ENCODE measurements around the gene ATP5F1C.
"Not testable (repeated sequence)": the region's sequence is repeated elsewhere in the genome, so short reads cannot be mapped to it uniquely, and the experiment has no call there.

The ATP5F1C gene

DNA sequence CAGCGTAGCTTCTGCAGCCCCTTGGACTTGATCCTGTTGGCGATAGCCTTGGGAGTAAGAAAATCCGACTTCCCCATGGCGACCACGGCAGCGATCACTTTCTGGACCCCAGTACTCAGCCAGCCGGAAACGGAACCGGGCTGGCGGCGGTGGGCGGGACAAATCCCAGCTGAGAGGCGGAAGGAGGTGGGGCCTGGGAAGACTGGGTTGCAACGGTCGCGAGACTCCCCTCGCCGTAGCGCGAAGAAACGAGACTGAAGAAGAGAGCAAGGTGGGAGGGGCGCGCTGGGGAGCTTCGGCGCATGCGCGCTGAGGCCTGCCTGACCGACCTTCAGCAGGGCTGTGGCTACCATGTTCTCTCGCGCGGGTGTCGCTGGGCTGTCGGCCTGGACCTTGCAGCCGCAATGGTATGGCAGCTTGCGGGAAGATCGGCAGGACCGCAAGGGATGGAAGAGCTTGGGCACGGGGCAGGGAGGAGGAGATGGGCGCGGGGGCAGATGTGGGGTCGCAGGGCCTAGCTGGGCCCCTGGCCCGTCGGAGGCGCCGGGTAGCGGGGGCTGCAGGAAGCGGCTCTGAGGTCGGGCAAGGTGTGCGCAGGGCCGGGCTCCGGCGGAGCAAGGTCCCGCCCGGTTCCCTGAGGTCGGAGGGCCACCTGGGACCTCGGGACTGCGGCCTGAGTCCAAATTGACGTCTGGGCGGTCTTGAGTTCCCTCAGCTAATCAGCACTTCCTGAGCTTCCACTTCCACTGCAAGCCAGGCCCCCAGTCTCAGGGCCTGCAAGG, at the start of gene ATP5F1C, which contains the start of gene KIN:
ATP5F1C (plus strand) TSS at position 321 of the 782 bp plus-strand sequence; CDS start at position 352, 31 bp downstream.
KIN (minus strand) TSS at position 137 of the 782 bp plus-strand sequence; CDS start at position 77, 60 bp downstream.
- Histone ChIP-seq H3K27me3 (ENCODE audit: control insufficient read depth, insufficient read depth, low read length) (no peaks in the 10 kb centered on the region), H3K27ac (ENCODE audit: low read depth, low read length) (peak within 1 kb of the TSS; percentile 80), H3K4me1 (ENCODE audit: control insufficient read depth, insufficient read depth, low read length) (peaks cover 15% of the 10 kb centered on the region), H3K9me3 (ENCODE audit: control insufficient read depth, insufficient read depth, low read depth, low read length) (no peaks in the 10 kb centered on the region), H3K4me3 (ENCODE audit: low read depth, low read length) (peak within 1 kb of the TSS; percentile 90), H3K9ac (ENCODE audit: low read length) (peak within 1 kb of the TSS; percentile 99), H3K36me3 (ENCODE audit: control insufficient read depth, insufficient read depth, low read length) (peaks cover 18% of the 10 kb centered on the region; the same call in 1 of the 2 replicates)

DNA sequence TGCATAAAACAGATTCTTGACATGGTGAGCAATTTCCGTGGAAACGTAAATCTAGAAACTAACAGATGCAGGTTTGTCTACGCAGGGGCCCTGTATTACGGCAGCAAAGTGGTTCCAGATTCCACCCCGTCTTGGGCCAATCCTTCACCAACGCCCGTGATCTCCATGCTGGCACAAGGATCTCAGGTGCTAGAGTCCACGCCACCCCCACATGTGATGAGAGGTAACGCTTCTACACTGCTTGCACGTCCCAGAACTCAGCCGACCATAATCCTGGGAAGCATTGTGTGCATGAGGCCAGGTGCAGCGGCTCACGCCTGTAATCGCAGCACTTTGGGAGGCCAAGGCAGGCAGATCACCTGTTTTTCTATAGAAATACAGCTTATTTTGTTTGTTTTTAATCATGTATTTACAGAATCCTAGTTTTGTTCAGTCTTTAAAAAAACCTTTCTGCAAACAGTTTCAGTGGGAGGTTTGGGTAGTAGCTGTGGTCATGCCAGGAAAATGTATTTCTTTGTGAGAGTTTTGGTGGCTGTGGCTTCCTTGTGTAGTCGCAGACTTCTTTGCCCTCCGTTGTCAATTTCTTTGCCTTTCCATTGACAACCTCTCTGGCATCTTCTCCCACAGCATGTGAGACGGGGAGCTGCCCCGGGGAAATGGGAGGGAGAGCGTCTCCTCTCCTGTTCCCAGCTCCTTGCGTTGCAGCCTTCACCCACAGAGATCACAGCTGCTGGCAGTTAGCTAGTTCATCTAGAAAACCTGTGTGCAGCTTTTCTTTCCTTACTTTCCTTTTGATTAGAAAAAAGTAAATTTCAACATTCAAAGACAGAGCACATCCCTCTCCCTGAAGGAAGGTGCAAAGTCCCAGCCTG, 49.2 kb upstream of the ATP5F1C start:
- Histone ChIP-seq H3K27ac (ENCODE audit: low read depth, low read length) (no peak overlapping the region), H3K4me3 (ENCODE audit: low read depth, low read length) (no peak overlapping the region), H3K4me1 (ENCODE audit: control insufficient read depth, insufficient read depth, low read length) (no peaks in the 10 kb centered on the region), H3K9me3 (ENCODE audit: control insufficient read depth, insufficient read depth, low read depth, low read length) (no peaks in the 10 kb centered on the region), H3K9ac (ENCODE audit: low read length) (no peak overlapping the region), H3K27me3 (ENCODE audit: control insufficient read depth, insufficient read depth, low read length) (no peaks in the 10 kb centered on the region), H3K36me3 (ENCODE audit: control insufficient read depth, insufficient read depth, low read length) (no peaks in the 10 kb centered on the region)

DNA sequence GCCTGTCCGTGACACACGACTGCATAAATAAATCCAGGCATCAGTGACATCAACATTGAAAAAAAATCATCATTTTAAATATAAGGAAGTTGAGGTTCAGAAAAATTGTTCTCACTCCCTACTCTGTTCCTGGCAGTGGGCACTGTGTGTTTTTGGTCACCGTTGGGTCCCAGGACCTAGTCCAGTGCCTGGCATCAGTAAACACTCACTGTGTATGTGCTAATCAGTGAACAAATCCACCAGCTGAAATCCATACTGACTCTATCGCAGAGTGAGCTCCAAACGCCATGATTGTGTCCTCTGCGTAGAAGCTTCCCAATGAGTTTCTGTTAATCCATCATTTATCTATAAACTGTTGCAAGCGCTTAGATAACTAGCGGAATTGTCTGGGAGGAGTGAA, 43.7 kb upstream of the ATP5F1C start:
- H3K9ac ChIP-seq (ENCODE audit: low read length) = no peak overlapping the region
- H3K36me3 ChIP-seq (ENCODE audit: control insufficient read depth, insufficient read depth, low read length) = no peaks in the 10 kb centered on the region
- no peaks in the 10 kb centered on the region for H3K4me1 ChIP-seq (ENCODE audit: control insufficient read depth, insufficient read depth, low read length)
- no peak overlapping the region for H3K4me3 ChIP-seq (ENCODE audit: low read depth, low read length)
- no peaks in the 10 kb centered on the region for H3K27me3 ChIP-seq (ENCODE audit: control insufficient read depth, insufficient read depth, low read length)
- no peak overlapping the region for H3K27ac ChIP-seq (ENCODE audit: low read depth, low read length)
- H3K9me3 ChIP-seq (ENCODE audit: control insufficient read depth, insufficient read depth, low read depth, low read length) = no peaks in the 10 kb centered on the region

DNA sequence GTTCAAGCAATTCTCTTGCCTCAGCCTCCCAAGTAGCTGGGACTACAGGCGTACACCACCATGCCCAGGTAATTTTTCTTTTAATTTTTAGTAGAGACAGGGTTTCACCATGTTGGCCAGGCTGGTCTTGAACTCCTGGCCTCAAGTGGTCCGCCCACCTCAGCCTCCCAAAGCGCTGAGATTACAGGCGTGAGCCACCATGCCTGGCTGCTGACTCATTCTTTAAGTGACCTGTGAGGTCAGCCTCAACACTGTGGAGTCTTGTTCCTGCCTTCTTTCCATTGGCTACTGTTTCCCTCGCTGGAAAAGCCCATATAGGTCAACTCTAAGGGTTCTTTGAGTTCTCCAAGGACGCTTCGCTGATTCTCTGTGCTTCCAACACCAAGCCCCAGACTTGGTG, 39.3 kb upstream of the ATP5F1C start:
- H3K9ac ChIP-seq (ENCODE audit: low read length); H3K27me3 ChIP-seq (ENCODE audit: control insufficient read depth, insufficient read depth, low read length); H3K4me1 ChIP-seq (ENCODE audit: control insufficient read depth, insufficient read depth, low read length); H3K27ac ChIP-seq (ENCODE audit: low read depth, low read length); H3K9me3 ChIP-seq (ENCODE audit: control insufficient read depth, insufficient read depth, low read depth, low read length); H3K4me3 ChIP-seq (ENCODE audit: low read depth, low read length): not testable (repeated sequence)
- H3K36me3 ChIP-seq (ENCODE audit: control insufficient read depth, insufficient read depth, low read length) = peaks cover 17% of the 10 kb centered on the region

DNA sequence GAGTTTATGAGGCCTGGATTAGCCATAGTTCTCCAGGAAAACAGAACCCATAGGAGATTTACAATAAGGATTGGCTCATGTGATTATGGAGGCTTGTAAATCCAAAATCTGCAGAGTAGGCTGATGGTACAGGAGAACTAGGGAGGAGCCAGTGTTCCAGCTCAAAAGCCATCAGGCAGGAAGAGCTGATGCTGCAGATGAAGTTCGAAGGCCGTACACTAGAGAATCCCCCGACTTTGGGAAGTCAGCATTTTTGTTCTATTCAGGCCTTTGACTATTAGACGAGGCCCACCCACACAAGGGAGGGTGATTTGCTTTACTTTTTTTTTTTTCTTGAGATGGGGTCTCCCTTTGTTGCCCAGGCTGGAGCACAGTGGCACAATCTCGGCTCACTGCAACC, 37.8 kb upstream of the ATP5F1C start:
- Histone ChIP-seq H3K9me3 (ENCODE audit: control insufficient read depth, insufficient read depth, low read depth, low read length) (no peaks in the 10 kb centered on the region), H3K4me1 (ENCODE audit: control insufficient read depth, insufficient read depth, low read length) (no peaks in the 10 kb centered on the region), H3K27me3 (ENCODE audit: control insufficient read depth, insufficient read depth, low read length) (no peaks in the 10 kb centered on the region), H3K27ac (ENCODE audit: low read depth, low read length) (no peak overlapping the region), H3K9ac (ENCODE audit: low read length) (no peak overlapping the region), H3K4me3 (ENCODE audit: low read depth, low read length) (no peak overlapping the region), H3K36me3 (ENCODE audit: control insufficient read depth, insufficient read depth, low read length) (peaks cover 29% of the 10 kb centered on the region)

DNA sequence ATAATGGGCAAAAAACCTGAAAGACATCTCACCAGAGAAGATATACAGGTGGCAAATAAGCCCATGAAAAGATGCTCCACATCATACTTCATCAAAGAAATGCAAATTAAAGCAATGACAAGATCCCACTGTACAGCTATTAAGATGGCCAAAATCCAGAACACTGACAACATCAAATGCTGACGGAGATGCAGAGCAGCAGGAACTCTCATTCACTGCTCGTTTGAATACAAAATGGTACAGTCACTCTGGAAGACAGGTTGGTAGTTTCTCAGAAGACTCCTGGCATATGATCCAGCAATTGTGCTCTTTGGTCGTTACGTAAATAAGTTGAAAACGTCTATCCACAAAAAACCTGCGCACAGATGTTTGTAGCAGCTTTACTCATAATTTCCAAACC, 35.7 kb upstream of the ATP5F1C start:
- Histone ChIP-seq H3K36me3 (ENCODE audit: control insufficient read depth, insufficient read depth, low read length) (peaks cover 44% of the 10 kb centered on the region), H3K4me3 (ENCODE audit: low read depth, low read length) (no peak overlapping the region), H3K9ac (ENCODE audit: low read length) (no peak overlapping the region), H3K27me3 (ENCODE audit: control insufficient read depth, insufficient read depth, low read length) (no peaks in the 10 kb centered on the region), H3K27ac (ENCODE audit: low read depth, low read length) (no peak overlapping the region), H3K9me3 (ENCODE audit: control insufficient read depth, insufficient read depth, low read depth, low read length) (no peaks in the 10 kb centered on the region), H3K4me1 (ENCODE audit: control insufficient read depth, insufficient read depth, low read length) (no peaks in the 10 kb centered on the region)

DNA sequence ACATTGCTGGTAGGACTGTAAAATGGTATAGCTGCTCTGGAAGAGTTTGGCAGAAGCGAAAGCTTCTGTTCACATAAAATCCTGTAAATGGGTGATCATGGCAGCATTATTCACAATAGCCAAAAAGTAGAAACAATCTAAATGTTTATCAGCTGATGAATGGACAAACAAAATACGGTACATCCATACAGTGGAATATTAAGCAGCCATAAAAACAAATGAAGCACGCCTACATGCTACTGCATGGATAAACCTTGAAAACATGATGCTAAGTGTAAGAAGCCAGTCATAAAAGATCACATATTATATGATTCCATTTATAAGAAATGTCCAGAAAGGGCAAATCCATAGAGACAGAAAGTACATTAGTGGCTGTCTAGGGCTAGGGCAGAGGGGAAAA, 32.9 kb upstream of the ATP5F1C start:
- H3K9ac ChIP-seq (ENCODE audit: low read length) = no peak overlapping the region
- no peak overlapping the region for H3K4me3 ChIP-seq (ENCODE audit: low read depth, low read length)
- H3K27ac ChIP-seq (ENCODE audit: low read depth, low read length) = no peak overlapping the region
- H3K27me3 ChIP-seq (ENCODE audit: control insufficient read depth, insufficient read depth, low read length) = no peaks in the 10 kb centered on the region
- H3K9me3 ChIP-seq (ENCODE audit: control insufficient read depth, insufficient read depth, low read depth, low read length) = no peaks in the 10 kb centered on the region
- peaks cover 69% of the 10 kb centered on the region for H3K36me3 ChIP-seq (ENCODE audit: control insufficient read depth, insufficient read depth, low read length)
- H3K4me1 ChIP-seq (ENCODE audit: control insufficient read depth, insufficient read depth, low read length) = no peaks in the 10 kb centered on the region

DNA sequence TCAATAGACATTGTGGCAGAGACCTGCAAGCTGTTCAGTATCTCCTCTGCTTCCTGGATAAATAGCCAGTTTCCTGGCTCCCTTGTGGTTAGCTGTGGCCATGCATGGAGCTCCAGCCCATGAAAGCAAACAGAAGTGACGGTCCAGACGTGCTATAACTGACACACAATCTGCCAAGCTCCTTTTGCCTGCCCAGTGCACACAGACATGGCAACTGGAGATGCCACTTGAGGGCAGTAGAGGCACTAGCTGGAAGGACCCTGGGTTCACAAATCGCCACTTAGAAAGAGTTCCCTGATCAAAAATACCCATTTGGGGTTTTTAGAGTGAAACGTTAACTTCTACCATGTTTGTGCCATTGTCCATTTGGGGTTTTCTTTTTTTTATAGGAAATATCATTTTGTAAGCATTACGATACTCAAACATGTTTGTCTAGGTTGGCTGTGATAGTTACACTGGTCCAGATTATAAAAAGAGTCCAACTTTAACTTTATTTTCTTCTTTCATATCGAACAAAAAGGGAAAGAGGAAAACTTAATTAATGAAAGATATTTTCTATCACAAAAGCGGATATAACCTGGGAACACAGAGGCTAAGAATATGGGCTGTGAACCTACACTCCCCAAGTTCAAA, 31.5 kb upstream of the ATP5F1C start:
- Histone ChIP-seq H3K4me3 (ENCODE audit: low read depth, low read length) (no peak overlapping the region), H3K9me3 (ENCODE audit: control insufficient read depth, insufficient read depth, low read depth, low read length) (no peaks in the 10 kb centered on the region), H3K27me3 (ENCODE audit: control insufficient read depth, insufficient read depth, low read length) (no peaks in the 10 kb centered on the region), H3K36me3 (ENCODE audit: control insufficient read depth, insufficient read depth, low read length) (peaks cover 82% of the 10 kb centered on the region), H3K27ac (ENCODE audit: low read depth, low read length) (no peak overlapping the region), H3K9ac (ENCODE audit: low read length) (no peak overlapping the region), H3K4me1 (ENCODE audit: control insufficient read depth, insufficient read depth, low read length) (no peaks in the 10 kb centered on the region)

DNA sequence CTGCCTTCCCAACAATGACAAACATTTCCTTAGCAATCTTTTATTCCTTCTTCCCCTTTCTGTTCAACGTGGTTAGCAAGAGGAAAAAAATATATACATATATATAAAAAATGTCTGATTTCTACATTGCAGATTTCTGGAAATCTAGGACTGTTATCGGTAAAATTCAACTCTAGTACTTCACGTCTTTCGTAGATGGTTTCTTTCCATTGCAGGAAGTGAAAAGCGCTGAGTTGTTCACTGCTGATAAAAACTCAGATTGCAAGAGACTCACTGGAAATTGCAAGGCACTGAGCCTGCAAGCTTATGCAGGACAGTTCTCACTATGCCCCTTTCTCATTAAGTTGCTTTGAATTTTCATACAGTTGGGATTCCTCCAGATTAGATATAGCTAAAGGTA, 24.0 kb upstream of the ATP5F1C start:
- Histone ChIP-seq H3K27ac (ENCODE audit: low read depth, low read length) (no peak overlapping the region), H3K36me3 (ENCODE audit: control insufficient read depth, insufficient read depth, low read length) (peaks cover 92% of the 10 kb centered on the region), H3K9ac (ENCODE audit: low read length) (no peak overlapping the region), H3K4me3 (ENCODE audit: low read depth, low read length) (no peak overlapping the region), H3K4me1 (ENCODE audit: control insufficient read depth, insufficient read depth, low read length) (no peaks in the 10 kb centered on the region), H3K9me3 (ENCODE audit: control insufficient read depth, insufficient read depth, low read depth, low read length) (no peaks in the 10 kb centered on the region), H3K27me3 (ENCODE audit: control insufficient read depth, insufficient read depth, low read length) (no peaks in the 10 kb centered on the region)

DNA sequence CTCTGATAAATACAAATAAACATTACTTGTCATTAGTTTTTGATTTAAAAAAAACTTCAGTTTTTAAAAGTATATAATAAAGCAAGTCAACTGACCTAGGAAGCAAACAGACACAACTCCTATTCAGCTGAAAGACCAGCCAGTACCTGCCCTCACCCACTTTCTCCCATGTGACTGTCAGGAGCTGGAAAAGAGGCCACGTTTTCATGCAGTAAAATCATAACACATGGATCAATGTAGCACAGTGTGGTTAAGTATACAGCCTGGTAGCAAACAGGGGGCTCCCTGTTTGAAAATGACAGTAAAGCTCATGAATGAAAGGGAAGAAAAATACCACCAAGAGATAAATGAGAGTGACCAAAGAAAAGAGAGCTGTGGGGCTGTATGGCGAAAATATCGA, 21.7 kb upstream of the ATP5F1C start:
- Histone ChIP-seq H3K27ac (ENCODE audit: low read depth, low read length) (no peak overlapping the region), H3K9ac (ENCODE audit: low read length) (no peak overlapping the region), H3K4me3 (ENCODE audit: low read depth, low read length) (no peak overlapping the region), H3K9me3 (ENCODE audit: control insufficient read depth, insufficient read depth, low read depth, low read length) (no peaks in the 10 kb centered on the region), H3K4me1 (ENCODE audit: control insufficient read depth, insufficient read depth, low read length) (no peaks in the 10 kb centered on the region), H3K27me3 (ENCODE audit: control insufficient read depth, insufficient read depth, low read length) (no peaks in the 10 kb centered on the region), H3K36me3 (ENCODE audit: control insufficient read depth, insufficient read depth, low read length) (peaks cover 89% of the 10 kb centered on the region)

DNA sequence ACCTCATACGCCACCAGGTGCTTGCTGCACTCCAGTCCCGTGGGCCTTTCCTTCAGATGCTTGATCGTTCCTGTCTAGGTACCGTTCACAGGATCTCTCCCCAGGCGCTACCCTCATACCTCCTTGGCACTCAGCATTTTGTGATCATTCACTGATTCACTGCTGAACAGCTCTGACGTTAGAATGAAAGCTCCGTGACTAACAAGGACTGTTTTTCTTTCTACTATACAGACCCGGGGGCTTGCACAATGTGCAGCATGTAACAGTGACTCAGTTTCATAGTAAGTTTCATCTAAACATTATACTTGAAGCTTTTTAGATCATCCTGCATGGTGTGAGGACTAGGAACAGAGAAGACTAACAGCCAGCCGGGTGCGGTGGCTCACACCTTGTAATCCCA, 20.8 kb upstream of the ATP5F1C start:
- Histone ChIP-seq H3K4me1 (ENCODE audit: control insufficient read depth, insufficient read depth, low read length) (no peaks in the 10 kb centered on the region), H3K4me3 (ENCODE audit: low read depth, low read length) (no peak overlapping the region), H3K9me3 (ENCODE audit: control insufficient read depth, insufficient read depth, low read depth, low read length) (no peaks in the 10 kb centered on the region), H3K27ac (ENCODE audit: low read depth, low read length) (no peak overlapping the region), H3K9ac (ENCODE audit: low read length) (no peak overlapping the region), H3K27me3 (ENCODE audit: control insufficient read depth, insufficient read depth, low read length) (no peaks in the 10 kb centered on the region), H3K36me3 (ENCODE audit: control insufficient read depth, insufficient read depth, low read length) (peaks cover 86% of the 10 kb centered on the region)

All from HUES6 (cell line).